ENCODE measurements around the gene GSTP1. TPM values are rescaled to one million over a fixed set of nuclear protein-coding genes. Genes with fewer than 3 reads are reported as not detected.
A peak's percentile ranks its signal among the peaks of the same experiment; 100 is the strongest.
"Not testable (repeated sequence)": the region's sequence is repeated elsewhere in the genome, so short reads cannot be mapped to it uniquely, and the experiment has no call there.

GSTP1 gene
- total RNA-seq, 1 experiment from 2014 or later: 1,082 TPM

DNA sequence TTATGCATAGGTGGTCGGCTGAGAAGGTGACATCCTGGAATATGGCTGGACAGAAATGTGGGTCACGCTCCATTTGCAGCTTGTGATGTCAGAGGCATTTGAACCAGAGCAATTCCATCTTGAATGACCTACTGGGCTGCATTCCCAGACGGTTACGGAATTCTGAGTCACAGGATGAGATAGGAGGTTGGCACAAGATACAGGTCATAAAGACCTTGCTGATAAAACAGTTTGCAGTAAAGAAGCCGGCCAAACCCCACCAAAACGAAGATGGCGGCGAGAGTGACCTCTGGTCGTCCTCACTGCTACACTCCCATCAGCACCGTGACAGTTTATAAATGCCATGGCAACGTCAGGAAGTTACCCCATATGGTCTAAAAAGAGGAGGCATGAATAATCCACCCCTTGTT lies 19.9 kb upstream of the GSTP1 start:
- peak; percentile 96 for DNase-seq (ENCODE audit: low read depth)

- no peak for DNase-seq (ENCODE audit: low read depth)
These were observed 19.4 kb upstream of the GSTP1 start for GRCh38 chr11:67564230-67564629.

DNA sequence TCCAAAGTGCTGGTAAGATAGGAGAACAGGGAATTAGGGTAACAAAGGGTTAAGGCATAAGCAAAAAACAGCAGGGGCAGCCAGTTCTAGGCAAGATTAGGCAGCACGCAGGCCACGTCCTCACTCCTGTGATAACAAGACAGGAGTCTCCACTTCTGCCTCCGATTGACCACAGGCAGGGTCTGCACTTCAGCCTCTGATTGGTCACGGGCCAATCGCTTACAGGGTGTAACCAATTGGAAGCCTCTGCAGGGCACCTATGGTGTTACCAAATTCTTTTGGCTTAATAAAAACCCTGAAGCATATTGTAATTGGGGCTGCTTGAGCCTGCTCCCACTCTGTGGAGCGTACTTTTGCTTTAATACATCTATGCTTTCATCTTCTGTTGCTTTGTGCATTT lies 12.2 kb upstream of the GSTP1 start:
- no peak for DNase-seq (ENCODE audit: low read depth)

DNA sequence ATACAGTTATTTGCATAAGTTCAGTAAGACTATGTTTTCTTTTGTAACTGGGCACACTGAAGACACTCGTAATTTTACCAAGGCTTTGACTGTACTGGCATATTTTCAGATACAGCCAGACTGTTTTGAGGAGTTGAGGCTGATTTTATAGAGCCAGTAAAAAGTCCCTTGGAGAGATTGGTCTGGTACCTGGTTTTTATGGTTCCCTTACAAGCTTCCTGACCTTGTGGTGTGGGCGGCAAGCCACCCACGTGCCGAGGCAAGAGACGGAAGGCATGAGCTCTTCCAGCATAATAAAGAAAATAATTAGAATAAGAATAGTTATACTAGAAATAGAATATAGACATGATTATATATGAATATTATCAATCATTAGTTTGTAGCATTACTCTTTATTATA lies 11.3 kb upstream of the GSTP1 start:
- no peak for DNase-seq (ENCODE audit: low read depth)

GRCh38 chr11:67572747-67573419 lies 10.7 kb upstream of the GSTP1 start:
- DNase-seq (ENCODE audit: low read depth): peak; percentile 53

DNA sequence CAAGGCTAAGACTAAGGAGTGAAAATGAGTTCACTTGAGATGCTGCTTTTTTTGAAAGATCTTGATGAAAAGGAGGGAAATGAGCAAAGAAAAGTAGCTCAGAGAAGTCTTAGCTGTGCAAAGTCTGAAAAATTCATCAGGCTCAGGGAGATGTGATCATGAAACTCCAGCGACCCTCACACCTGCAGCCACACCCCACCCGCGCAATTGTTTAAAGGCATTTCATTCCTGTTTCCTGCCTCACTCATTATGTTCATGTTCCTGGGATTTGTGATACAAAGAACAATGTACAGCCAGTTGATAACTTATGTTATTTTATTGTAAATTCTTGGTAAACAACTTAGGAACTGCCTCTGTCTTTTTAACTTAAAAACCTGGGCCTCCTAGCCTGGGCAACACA lies 8.7 kb upstream of the GSTP1 start:
- no peak for DNase-seq (ENCODE audit: low read depth)

GRCh38 chr11:67576735-67577475 lies 6.7 kb upstream of the GSTP1 start:
- no peak for DNase-seq (ENCODE audit: low read depth)

DNA sequence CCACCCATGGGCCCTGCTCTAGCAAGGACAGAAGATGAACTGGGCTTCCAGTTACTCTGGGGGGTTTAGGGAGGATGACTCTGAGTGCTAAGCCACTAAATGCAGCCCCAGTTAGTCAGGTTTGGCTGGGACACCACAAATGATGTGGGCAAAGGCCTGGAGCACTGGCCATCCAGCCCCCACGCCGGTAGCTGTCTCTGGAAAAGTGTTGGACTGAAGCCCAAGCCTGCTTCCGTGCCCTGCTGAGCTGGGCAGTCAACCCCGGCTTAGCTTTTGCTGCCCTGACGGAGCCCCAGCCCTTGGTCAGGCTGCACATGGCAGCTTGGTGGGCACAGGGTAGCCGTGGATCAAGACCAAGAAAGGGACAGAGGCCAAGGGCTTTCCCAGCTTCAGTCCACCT lies 5.7 kb upstream of the GSTP1 start:
- no peak for DNase-seq (ENCODE audit: low read depth)

DNA sequence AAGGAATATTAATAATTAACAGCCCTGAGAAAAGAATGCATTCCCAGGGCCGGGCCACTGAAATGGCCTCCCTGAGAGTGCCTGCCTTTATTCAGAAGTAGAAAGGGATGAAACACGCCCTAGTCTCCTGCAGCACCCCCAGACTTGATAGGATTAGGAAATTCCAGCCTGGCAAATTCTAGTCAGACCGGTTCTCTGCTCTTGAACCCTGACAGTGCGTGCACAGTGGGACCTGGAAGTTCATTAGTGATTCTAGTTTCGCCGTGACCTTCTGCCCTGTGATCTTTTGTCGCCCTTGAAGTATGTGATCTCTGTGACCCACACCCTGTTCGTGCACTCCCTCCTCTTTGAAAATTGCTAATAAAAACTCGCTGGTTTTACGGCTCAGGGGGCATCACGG lies 2.1 kb upstream of the GSTP1 start:
- DNase-seq (ENCODE audit: low read depth): no peak

GRCh38 chr11:67582011-67582410 lies 1.6 kb upstream of the GSTP1 start:
- DNase-seq (ENCODE audit: low read depth): no peak

- peak; percentile 31 for DNase-seq (ENCODE audit: low read depth)
These were observed 731 bp downstream of the GSTP1 start for GRCh38 chr11:67584205-67584880.

- no peak for DNase-seq (ENCODE audit: low read depth)
These were observed 1.6 kb downstream of the GSTP1 start for GRCh38 chr11:67584881-67585873.

GRCh38 chr11:67585911-67586310 lies 2.3 kb downstream of the GSTP1 start:
- no peak for DNase-seq (ENCODE audit: low read depth)

- DNase-seq (ENCODE audit: low read depth): no peak
These were observed 3.1 kb downstream of the GSTP1 start for GRCh38 chr11:67586568-67587250.

DNA sequence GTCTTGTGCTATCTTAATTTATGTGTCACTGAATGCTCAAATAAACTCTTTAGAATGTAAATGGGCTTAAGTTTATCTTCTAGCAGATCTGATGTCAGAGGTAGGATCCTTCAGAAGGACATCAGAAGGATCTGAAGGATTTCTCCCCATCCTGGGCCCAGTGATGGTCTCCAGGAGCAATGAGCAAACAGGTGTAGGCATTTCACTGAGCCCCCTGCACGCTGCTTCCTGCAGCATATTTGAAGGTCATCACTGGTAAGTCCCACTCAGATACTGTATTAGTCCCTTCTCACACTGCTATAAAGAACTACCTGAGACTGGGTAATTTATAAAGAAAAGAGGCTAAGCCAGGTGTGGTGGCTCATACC lies 4.5 kb downstream of the GSTP1 start:
- no peak for DNase-seq (ENCODE audit: low read depth)

DNA sequence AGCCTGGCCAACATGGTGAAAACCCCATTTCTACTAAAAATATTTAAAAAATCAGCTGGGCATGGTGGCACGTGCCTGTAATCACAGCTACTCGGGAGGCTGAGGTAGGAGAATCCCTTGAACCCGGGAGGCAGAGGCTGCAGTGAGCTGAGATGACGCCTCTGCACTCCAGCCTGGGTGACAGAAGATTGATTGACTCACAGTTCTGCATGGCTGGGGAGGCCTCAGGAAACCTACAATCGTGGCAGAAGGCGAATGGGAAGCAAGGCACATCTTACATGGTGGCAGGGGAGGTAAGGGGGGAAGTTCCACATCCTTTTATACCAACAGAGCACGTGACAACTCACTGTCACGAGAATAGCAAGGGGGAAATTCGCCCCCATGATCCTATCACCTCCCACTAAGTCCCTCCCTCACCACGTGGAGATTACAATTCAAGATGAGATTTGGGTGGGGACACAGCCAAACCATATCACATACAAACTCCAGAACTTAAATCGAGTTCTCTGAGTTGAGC lies 5.3 kb downstream of the GSTP1 start:
- DNase-seq (ENCODE audit: low read depth): not testable (repeated sequence)

GRCh38 chr11:67592880-67593564 lies 9.4 kb downstream of the GSTP1 start:
- DNase-seq (ENCODE audit: low read depth): no peak

DNA sequence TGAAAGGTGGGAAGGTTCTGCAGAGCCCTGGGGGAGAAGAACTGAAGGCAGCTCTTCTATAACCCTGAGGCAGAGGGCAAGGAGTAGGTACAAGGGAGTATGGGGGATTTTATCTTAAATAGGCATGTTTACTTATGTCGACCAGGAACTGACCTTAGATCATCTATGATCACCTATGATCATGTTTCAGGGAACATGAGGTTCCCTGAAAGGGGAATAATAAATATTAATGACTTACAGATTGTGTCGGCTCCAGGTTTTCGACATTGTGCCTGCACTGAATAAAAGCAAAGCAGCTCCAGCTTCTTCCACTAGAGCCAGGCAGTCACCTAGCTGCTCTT lies 9.9 kb downstream of the GSTP1 start:
- DNase-seq (ENCODE audit: low read depth): no peak

GRCh38 chr11:67594480-67594879 lies 10.9 kb downstream of the GSTP1 start:
- DNase-seq (ENCODE audit: low read depth): no peak

GRCh38 chr11:67596753-67597300 lies 13.2 kb downstream of the GSTP1 start:
- DNase-seq (ENCODE audit: low read depth): no peak
